IPS-18c (cell line): Measurements from ENCODE around the gene SEMA3G.

Experiments used
- H3K4me3 ChIP-seq: 2 replicates; pipeline ENCODE4 v1.7.0; 2013; ENCODE audit warnings: low read depth, mild to moderate bottlenecking, low read length, moderate library complexity; ENCODE audit not compliant: insufficient read depth
- H3K9me3 ChIP-seq: one replicate; pipeline ENCODE4 v1.6.1; 2013; ENCODE audit warnings: mild to moderate bottlenecking, low read length, moderate library complexity; ENCODE audit not compliant: control insufficient read depth, insufficient read depth

SEMA3G gene

GRCh38 chr3:52458031-52458760, 13.3 kb upstream of the SEMA3G start:
- H3K4me3 ChIP-seq, result no peak overlapping the region

DNA sequence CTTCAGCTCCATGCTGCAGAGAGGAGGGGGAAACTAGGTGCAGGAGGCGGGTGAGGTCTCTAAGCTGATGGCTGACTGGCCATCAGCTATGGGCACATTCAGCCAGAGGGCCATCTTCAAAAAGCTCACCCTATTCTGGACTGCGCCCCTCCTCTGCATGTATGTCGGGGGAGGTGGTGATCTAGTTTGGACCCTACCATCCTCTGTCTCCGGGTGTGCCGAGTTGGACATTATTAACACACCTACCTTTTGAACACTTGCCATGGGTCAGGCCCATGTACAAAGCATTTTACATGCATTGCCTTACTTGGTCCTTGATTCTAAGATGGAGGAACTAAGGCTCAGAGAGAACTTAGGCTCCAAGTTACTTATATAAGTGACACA, 11.9 kb upstream of the SEMA3G start:
- Histone ChIP-seq H3K4me3 (peak overlapping the region; percentile 83), H3K9me3 (no peaks in the 10 kb centered on the region)

More at GRCh38 chr3:52458031-52458760, 13.3 kb upstream of the SEMA3G start:
- H3K9me3 ChIP-seq, result no peaks in the 10 kb centered on the region

GRCh38 chr3:52456169-52456799, 11.4 kb upstream of the SEMA3G start:
- Histone ChIP-seq H3K9me3 (no peaks in the 10 kb centered on the region), H3K4me3 (peak overlapping the region; percentile 83)

- peak within 1 kb of the TSS; percentile 83 for H3K4me3 ChIP-seq
- H3K9me3 ChIP-seq, result no peaks in the 10 kb centered on the region
Measured at GRCh38 chr3:52455283-52456168, 10.6 kb upstream of the SEMA3G start, which contains the start of gene NISCH. NISCH (plus strand) TSS chr3:52455604; CDS start chr3:52455642, 38 bp downstream.

- H3K9me3 ChIP-seq, result no peaks in the 10 kb centered on the region
- H3K4me3 ChIP-seq, result peak overlapping the region; percentile 51
Measured at GRCh38 chr3:52454938-52455282, 10.0 kb upstream of the SEMA3G start.

- no peak overlapping the region; the same call in 1 of the 2 replicates for H3K4me3 ChIP-seq
- H3K9me3 ChIP-seq, result no peaks in the 10 kb centered on the region
Measured at GRCh38 chr3:52454250-52454937, 9.5 kb upstream of the SEMA3G start.

DNA sequence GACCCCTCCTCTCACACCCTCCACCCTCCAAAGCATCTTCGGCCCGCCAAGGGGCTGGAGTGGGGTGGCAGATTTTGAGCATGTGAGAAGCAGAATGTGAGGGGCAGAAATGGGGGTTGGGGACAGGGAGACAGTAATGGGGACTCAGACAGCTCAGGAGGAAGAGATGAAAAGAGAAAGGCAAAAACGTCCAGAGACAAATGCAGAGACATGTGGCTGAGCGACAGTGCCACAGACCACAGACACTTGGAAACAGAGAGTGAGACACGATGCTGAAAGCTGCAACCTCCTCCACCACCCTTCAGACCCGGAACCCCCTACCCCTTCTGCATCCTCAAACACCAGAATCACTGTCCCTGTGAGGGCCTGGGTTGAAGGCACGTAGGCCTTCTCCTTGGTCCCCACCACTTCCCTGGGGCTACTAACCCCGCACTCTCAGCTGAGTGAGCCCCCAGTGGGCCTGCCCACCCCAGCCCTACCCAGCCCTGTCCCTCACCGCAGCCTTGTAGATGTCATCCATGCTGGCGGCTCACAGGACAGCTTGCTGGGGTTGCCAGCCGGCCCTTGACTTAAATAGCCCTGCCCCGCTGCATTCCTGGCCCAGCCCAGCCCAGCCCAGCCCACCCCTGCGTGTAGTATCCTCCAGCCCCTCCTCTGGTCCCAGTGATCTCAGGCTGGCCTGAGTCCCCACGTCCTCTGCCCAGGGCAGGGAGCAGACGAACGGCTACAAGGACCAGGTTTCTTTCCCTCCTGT, 8.8 kb upstream of the SEMA3G start, which contains the start of gene TNNC1:
Gene TNNC1 (minus strand): TSS at position 546 of the 754 bp plus-strand sequence. CDS start 26 bp downstream, at position 520.
- no peaks in the 10 kb centered on the region for H3K9me3 ChIP-seq
- peak within 1 kb of the TSS; percentile 51; the same call in 1 of the 2 replicates for H3K4me3 ChIP-seq

GRCh38 chr3:52452570-52453221, 7.8 kb upstream of the SEMA3G start:
- Histone ChIP-seq H3K4me3 (no peak overlapping the region), H3K9me3 (no peaks in the 10 kb centered on the region)

- H3K4me3 ChIP-seq, result no peak overlapping the region
- H3K9me3 ChIP-seq, result no peaks in the 10 kb centered on the region
Measured at GRCh38 chr3:52452126-52452525, 7.2 kb upstream of the SEMA3G start.

DNA sequence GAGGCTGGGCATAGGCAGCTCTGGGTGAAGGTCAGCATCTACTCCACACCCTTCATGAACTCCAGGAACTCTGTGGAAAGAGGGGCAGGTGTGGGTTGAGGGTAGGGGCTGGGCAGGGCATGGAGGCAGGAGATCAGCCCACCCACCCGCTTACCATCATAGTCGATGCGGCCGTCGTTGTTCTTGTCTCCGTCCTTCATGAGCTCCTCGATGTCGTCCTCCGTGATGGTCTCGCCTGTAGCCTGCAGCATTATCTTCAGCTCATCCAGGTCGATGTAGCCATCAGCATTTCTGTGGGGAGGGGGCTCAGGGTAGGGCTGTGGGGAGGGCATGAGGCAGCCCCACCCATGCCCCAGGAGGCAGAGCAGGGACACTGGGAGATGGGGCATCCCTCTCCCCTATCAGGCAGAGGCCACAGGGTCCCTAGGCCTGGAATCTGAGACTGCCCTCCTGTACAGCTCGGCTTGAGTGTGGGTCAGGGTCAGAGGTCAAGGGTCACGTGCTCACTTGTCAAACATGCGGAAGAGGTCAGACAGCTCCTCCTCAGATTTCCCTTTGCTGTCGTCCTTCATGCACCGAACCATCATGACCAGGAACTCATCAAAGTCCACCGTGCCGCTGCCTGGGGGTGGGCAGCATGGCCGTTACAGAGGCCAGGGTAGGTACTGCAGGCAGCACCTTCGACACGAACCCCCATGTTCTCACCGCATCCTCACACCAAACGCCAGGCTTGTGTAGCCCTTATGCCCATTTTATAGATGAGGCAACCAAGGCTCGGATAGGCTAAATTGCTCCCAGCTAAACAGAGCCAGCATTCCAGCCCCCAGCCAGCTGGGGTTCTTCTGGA, 6.6 kb upstream of the SEMA3G start:
- peaks cover 2% of the 10 kb centered on the region for H3K9me3 ChIP-seq
- H3K4me3 ChIP-seq, result no peak overlapping the region

- Histone ChIP-seq H3K9me3 (peaks cover 2% of the 10 kb centered on the region), H3K4me3 (no peak overlapping the region)
Measured at GRCh38 chr3:52450489-52451236, 5.8 kb upstream of the SEMA3G start.

GRCh38 chr3:52447512-52448355, 2.8 kb upstream of the SEMA3G start:
- peaks cover 2% of the 10 kb centered on the region for H3K9me3 ChIP-seq
- no peak overlapping the region for H3K4me3 ChIP-seq

DNA sequence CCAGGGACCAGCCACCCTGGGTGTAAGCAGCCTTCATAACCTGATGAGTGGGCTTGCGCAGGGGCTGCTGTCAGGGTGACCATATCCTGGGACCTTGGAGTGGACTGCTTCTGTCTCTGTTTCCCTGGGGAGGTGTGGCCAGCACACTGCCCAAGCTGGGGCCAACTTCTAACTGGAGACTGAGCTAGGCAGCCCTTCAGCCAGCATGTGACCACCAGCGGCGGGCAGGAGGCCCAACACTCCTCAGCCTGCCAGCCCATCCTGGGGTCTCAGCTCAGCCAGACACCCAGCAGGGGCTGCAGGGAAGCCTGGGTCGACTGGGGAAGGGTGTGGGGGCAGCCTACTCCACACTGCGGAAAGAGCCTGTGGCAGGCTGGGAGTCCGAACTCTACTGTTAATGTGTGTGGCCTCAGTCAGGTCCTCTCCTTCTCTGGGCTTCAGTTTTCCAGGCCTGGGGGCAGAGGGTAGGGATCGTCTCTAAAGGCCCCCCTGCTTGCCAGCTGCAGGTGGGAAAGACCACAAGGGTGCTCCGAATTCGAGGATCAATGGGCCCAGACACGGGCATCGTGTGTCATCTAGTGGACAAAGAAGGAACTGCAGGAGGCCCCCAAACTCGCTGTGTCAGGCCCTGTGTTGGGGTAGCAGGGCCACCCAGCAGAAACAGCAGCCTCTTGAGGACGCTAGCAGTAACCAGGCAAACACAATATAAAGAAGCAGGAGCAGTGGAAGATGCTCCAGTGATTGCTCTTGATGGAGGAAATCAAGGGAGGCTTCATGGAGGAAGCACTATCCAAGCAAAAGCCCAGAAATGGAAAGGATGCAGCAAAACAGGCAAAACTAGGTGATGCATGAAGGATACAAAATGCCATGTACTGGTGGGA, 2.0 kb upstream of the SEMA3G start:
- H3K4me3 ChIP-seq, result no peak overlapping the region
- H3K9me3 ChIP-seq, result peaks cover 2% of the 10 kb centered on the region
